Measurements from ENCODE around the gene PIK3IP1. TPM values are rescaled to one million over a fixed set of nuclear protein-coding genes. Genes with fewer than 3 reads are reported as not detected.

Gene PIK3IP1
- total and polyA plus RNA-seq, 4 donors = 3.1 to 7.8 (median 6.0) TPM

DNA sequence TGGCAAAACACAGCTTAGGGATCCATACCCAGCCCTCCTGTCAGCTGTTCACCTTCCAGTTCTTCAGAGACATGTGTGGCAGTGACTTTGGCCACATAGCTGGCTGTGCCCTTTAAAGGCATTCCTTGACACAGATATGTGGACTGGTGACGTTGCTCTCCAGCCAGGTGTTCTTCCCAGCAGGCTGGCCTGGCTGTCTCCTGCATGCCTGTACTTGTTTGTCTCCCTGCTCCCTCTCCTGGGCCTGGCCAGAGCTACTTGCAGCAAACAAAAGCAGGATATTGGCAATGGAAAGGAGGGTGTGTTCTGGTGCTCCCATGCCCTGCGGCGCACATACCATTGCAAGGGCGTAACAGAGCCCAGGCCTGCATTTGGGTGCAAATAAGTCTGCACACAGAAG, 38.3 kb downstream of the PIK3IP1 start:
- H3K4me3 ChIP-seq (ENCODE audit: low read depth in 1 of 3, low read length in 3 of 3) = no peak overlapping the region
- no peaks in the 10 kb centered on the region for H3K9me3 ChIP-seq (ENCODE audit: control insufficient read depth in 4 of 4, low read length in 3 of 4)
- H3K9ac ChIP-seq (ENCODE audit: low read depth in 1 of 2, low read length in 2 of 2) = no peak overlapping the region
- TF ChIP-seq RXRA (IDR thresholded peaks at IDR 0.05) (no peak), RAD21 (IDR thresholded peaks at IDR 0.05) (peak in 1 of 2 donors; percentile 29)
- WGBS = 76% methylated on average over 4 of the region's 4 CpGs
- H3K36me3 ChIP-seq (ENCODE audit: control insufficient read depth in 4 of 4, insufficient read depth in 3 of 4, low read depth in 1 of 4, low read length in 3 of 4) = peaks cover 2 to 7% (median 3%) of the 10 kb centered on the region in 4 donors
- no peak for DNase-seq (ENCODE audit: low spot score)
- H3K27me3 ChIP-seq (ENCODE audit: control insufficient read depth in 4 of 4, insufficient read depth in 4 of 4, low read length in 3 of 4) = no peaks in the 10 kb centered on the region
- no peaks in the 10 kb centered on the region for H3K4me1 ChIP-seq (ENCODE audit: control insufficient read depth in 4 of 4, insufficient read depth in 4 of 4, low read length in 3 of 4)
- no peak overlapping the region for H3K27ac ChIP-seq (ENCODE audit: low read depth in 1 of 2, low read length in 2 of 2)

- 87% methylated on average over 4 of the region's 4 CpGs for WGBS
These were observed 41.3 kb downstream of the PIK3IP1 start for GRCh38 chr22:31250740-31251600.

DNA sequence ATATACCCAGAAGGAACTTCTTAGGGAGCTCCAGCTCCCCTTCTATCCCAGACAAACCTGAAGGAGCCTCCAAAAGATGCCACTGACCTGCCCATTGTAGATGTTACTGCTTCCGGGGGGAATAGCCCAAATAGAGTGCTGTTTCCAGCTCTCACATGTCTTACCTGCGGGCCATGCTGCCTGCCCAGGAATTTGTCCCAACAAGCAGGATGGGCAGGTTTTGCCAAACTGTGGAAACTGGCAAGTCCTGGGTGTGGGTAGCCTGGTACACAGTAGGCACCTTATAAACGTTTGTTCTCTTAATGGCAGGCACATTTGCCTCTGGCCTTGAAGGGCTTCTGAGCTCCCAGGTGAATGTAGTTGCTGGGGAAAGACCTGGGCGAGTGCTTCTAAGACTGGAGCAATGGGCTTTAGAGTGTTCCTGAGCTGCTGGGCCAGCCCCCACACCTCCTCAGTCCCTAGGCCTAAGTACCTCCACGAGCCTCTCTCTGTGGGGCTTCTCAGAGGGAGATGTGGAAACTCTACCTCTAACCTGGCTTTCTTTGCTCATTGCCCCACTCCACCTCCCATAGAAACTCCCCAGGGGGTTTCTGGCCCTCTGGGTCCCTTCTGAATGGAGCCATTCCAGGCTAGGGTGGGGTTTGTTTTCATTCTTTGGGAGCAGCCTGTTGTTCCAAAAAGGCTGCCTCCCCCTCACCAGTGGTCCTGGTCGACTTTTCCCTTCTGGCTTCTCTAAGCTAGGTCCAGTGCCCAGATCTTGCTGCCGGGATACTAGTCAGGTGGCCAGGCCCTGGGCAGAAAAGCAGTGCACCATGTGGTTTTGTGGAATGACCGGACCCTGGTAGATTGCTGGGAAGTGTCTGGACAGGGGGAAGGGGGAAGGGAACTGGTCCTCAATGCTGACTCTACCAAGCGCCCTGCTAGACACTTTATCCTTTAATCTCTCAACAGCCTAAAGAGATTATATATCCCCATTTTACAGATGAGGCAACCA, 43.0 kb downstream of the PIK3IP1 start:
- no peaks in the 10 kb centered on the region for H3K9me3 ChIP-seq (ENCODE audit: control insufficient read depth in 4 of 4, low read length in 3 of 4)
- DNase-seq (ENCODE audit: low spot score) = no peak
- no peak overlapping the region for H3K27ac ChIP-seq (ENCODE audit: low read depth in 1 of 2, low read length in 2 of 2)
- 86% methylated on average over 9 of the region's 9 CpGs for WGBS
- H3K4me3 ChIP-seq (ENCODE audit: low read depth in 1 of 3, low read length in 3 of 3) = no peak overlapping the region
- H3K27me3 ChIP-seq (ENCODE audit: control insufficient read depth in 4 of 4, insufficient read depth in 4 of 4, low read length in 3 of 4) = no peaks in the 10 kb centered on the region
- peaks cover 0 to 2% (median 0%) of the 10 kb centered on the region in 4 donors for H3K36me3 ChIP-seq (ENCODE audit: control insufficient read depth in 4 of 4, insufficient read depth in 3 of 4, low read depth in 1 of 4, low read length in 3 of 4)
- no peak overlapping the region for H3K9ac ChIP-seq (ENCODE audit: low read depth in 1 of 2, low read length in 2 of 2)
- TF ChIP-seq ZBTB33 (IDR thresholded peaks at IDR 0.05) (no peak), SP1 (IDR thresholded peaks at IDR 0.05) (no peak), EGR1 (IDR thresholded peaks at IDR 0.05; ENCODE audit: low read depth in 2 of 2) (no peak), YY1 (IDR thresholded peaks at IDR 0.05) (no peak), RXRA (IDR thresholded peaks at IDR 0.05) (no peak), TAF1 (conservative IDR thresholded peaks at IDR 0.05) (no peak), HNF4A (conservative IDR thresholded peaks at IDR 0.05) (no peak), FOXA2 (IDR thresholded peaks at IDR 0.05) (no peak), FOXA1 (IDR thresholded peaks at IDR 0.05) (no peak), GABPA (IDR thresholded peaks at IDR 0.05 in 1 of 2, conservative IDR thresholded peaks at IDR 0.05 in 1 of 2) (no peak)
- TF ChIP-seq, protein P1, sequence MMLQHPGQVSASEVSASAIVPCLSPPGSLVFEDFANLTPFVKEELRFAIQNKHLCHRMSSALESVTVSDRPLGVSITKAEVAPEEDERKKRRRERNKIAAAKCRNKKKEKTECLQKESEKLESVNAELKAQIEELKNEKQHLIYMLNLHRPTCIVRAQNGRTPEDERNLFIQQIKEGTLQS (IDR thresholded peaks at IDR 0.05) = no peak
- TF ChIP-seq, protein P2, sequence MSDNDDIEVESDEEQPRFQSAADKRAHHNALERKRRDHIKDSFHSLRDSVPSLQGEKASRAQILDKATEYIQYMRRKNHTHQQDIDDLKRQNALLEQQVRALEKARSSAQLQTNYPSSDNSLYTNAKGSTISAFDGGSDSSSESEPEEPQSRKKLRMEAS (IDR thresholded peaks at IDR 0.05) = no peak
- TF ChIP-seq, protein P3, sequence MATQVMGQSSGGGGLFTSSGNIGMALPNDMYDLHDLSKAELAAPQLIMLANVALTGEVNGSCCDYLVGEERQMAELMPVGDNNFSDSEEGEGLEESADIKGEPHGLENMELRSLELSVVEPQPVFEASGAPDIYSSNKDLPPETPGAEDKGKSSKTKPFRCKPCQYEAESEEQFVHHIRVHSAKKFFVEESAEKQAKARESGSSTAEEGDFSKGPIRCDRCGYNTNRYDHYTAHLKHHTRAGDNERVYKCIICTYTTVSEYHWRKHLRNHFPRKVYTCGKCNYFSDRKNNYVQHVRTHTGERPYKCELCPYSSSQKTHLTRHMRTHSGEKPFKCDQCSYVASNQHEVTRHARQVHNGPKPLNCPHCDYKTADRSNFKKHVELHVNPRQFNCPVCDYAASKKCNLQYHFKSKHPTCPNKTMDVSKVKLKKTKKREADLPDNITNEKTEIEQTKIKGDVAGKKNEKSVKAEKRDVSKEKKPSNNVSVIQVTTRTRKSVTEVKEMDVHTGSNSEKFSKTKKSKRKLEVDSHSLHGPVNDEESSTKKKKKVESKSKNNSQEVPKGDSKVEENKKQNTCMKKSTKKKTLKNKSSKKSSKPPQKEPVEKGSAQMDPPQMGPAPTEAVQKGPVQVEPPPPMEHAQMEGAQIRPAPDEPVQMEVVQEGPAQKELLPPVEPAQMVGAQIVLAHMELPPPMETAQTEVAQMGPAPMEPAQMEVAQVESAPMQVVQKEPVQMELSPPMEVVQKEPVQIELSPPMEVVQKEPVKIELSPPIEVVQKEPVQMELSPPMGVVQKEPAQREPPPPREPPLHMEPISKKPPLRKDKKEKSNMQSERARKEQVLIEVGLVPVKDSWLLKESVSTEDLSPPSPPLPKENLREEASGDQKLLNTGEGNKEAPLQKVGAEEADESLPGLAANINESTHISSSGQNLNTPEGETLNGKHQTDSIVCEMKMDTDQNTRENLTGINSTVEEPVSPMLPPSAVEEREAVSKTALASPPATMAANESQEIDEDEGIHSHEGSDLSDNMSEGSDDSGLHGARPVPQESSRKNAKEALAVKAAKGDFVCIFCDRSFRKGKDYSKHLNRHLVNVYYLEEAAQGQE (IDR thresholded peaks at IDR 0.05) = no peak
- H3K4me1 ChIP-seq (ENCODE audit: control insufficient read depth in 4 of 4, insufficient read depth in 4 of 4, low read length in 3 of 4) = peaks cover 0 to 4% (median 0%) of the 10 kb centered on the region in 4 donors

More at GRCh38 chr22:31250740-31251600, 41.3 kb downstream of the PIK3IP1 start:
- Histone ChIP-seq H3K36me3 (ENCODE audit: control insufficient read depth in 4 of 4, insufficient read depth in 3 of 4, low read depth in 1 of 4, low read length in 3 of 4) (peaks cover 0 to 2% (median 0%) of the 10 kb centered on the region in 4 donors), H3K9me3 (ENCODE audit: control insufficient read depth in 4 of 4, low read length in 3 of 4) (no peaks in the 10 kb centered on the region), H3K27ac (ENCODE audit: low read depth in 1 of 2, low read length in 2 of 2) (no peak overlapping the region), H3K4me1 (ENCODE audit: control insufficient read depth in 4 of 4, insufficient read depth in 4 of 4, low read length in 3 of 4) (peaks cover 0 to 4% (median 0%) of the 10 kb centered on the region in 4 donors), H3K27me3 (ENCODE audit: control insufficient read depth in 4 of 4, insufficient read depth in 4 of 4, low read length in 3 of 4) (no peaks in the 10 kb centered on the region), H3K9ac (ENCODE audit: low read depth in 1 of 2, low read length in 2 of 2) (no peak overlapping the region), H3K4me3 (ENCODE audit: low read depth in 1 of 3, low read length in 3 of 3) (no peak overlapping the region)
- TF ChIP-seq HNF4A (conservative IDR thresholded peaks at IDR 0.05) = peak; percentile 24 to 37
- TF ChIP-seq FOXA1 (IDR thresholded peaks at IDR 0.05) = no peak
- no peak for TF ChIP-seq SP1 (IDR thresholded peaks at IDR 0.05)
- peak; percentile 14 for TF ChIP-seq HNF4G (IDR thresholded peaks at IDR 0.05)
- no peak for DNase-seq (ENCODE audit: low spot score)
